Dermis lymphatic vessel endothelial cell (primary cell): ENCODE data around the gene SLC15A3. TPM values are rescaled to one million over a fixed set of nuclear protein-coding genes. Genes with fewer than 3 reads are reported as not detected.

ENCODE experiments used
- total RNA-seq: library from RNA; depleted of rRNA; stranded (reverse); fragments of >200 nt; gene quantifications from 2 replicates; pipeline ENCODE4 v1.2.1, GENCODE V29; 2014

SLC15A3 gene
- 5.1 and 10.3 TPM in 2 replicates for total RNA-seq

DNA sequence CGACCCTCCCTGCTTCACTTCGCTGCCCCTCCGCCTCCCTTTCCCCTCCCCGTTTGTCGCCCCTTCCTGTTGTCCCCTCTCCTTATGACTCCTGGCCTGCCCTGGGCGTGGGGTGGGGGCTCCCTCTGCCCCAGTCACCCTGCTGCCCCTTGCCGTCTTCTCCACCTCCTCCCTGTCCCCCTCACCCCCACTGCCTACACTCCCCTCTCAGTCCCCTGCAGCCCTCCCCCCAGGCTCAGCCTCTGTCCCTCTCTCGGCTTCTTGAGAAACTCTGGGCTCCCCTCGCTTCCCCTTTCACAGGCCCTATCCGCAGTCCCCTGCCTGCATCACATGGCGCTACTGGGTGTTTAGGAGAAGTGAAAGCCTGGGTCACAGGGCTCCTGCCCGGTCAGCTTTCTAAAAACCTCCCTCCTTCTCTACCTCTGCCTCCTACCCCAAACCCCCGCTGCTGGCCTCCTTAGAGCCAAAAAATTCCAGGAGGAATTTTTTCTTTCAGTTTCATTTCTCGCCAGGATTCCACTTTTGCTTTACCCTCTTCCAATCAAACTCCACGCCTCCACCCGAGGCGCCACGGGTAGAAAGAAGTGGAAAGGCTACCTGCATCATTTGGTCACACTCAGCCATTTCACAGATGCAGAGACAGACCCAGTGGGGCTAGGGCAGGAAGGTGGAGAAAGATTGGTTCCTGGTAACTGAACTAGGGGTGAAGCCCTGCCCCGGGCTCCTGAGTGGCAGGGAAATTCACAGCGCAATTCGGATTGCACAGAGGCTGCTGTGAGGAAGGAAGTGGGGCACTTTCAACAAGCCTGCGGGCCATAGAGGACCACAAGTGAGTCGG is at the start of gene SLC15A3:
Gene SLC15A3 (minus strand): TSS at position 273 of the 838 bp plus-strand sequence. CDS start 625 bp downstream, outside the sequence.

DNA sequence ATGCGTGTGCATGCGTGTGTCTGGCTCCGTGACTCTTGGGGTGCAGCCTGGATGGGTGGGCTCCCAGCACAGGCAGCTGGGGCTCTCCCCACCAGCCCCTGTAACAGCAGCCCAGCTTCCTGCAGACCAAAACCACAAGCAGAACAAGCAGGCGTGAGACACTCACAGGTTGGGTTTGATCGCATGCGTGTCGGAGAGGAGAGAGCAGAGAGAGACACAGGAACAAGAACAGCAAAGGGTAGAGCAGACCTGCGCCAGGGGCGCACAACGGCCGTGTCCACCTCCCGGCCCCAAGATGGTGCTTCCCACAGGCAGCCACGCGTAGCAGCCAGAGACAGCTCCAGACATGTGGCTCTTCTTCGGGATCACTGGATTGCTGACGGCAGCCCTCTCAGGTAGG is 19.5 kb upstream of the SLC15A3 start, which contains the start of gene CD6:
Gene CD6 (plus strand): TSS at position 161 of the 400 bp plus-strand sequence. CDS start 186 bp downstream, at position 347.

DNA sequence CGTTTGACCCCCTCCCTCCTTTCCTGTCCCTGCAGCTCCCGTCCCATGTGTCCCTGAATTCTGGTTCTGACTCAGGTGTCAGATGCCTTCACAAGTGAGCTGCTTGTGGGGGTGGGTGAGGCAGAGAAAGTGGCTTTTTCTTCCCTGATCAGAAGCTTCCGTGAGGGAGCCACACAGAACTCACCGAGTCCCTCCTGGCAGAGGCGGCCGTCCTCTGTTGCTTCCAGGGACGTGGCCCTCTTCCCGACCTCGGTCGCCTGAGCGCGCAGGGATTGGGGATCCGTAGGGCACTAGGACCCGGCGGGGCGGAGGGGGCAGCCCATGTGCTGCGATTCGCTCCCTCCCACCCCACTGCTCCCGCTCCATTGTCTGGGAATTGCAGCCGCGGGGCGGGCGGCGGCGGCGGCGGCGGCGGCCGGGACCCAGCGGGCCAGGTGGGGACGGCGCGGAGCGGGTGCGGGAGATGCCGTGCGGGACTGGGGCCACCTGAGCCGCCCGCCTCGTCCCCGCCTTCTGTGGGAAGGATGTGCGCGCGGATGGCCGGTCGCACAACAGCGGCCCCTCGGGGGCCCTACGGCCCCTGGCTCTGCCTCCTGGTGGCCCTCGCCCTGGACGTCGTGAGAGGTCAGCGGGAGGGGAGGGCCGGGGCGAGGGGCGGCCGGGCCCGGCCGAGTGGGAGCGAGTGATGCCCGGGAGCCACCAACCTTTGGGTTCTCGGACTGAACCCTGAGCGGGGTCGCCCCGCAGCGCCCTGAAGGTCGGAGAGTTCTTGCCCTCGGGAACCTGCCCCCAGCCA is 27.7 kb downstream of the SLC15A3 start, which contains the start of gene TMEM132A:
Gene TMEM132A (plus strand): TSS at position 351 of the 796 bp plus-strand sequence. CDS start 174 bp downstream, at position 525.

DNA sequence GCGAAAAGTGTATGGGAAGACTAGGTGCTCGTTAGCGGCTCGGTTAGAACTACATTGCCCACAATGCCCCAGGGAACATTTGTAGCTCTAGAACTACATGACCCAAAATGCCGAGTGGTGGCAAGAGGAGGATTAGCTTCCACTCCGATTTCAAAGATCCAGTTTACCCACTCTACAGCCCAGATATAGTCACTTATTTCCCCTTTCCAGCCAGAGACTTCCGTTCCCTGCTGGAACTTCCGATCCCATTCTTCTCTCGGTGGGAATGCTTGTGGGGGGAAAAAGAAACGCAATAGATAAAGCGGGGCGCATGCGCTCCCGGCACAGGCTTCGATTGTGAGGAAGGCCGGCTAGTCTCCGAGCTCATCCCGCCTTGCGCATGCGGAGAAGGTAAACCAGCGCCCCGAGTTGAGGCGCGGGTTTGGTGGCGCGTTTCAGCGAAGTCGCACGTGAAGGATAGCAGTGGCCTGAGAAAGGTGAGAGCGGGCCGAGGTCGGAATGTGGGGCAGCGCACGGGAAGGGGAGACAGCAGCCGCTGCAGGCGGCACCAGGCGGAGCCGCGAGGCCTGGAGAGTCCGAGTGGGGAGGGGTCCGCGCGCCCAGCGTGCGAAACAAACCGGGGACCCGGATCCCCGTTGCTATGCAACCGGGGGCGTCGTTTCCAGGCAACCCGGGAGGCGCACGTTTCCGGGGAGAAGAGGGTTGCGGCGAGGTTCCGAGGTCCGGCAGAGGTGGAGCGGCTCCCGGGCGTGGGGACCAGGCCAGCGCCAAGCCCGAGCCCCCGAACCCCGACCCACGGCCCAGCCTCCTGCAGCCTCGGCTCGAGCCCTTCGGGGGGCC is 38.0 kb downstream of the SLC15A3 start, which contains the start of gene TMEM109:
Gene TMEM109 (plus strand): TSS at position 366 of the 840 bp plus-strand sequence. CDS start 5,536 bp downstream, outside the sequence.

DNA sequence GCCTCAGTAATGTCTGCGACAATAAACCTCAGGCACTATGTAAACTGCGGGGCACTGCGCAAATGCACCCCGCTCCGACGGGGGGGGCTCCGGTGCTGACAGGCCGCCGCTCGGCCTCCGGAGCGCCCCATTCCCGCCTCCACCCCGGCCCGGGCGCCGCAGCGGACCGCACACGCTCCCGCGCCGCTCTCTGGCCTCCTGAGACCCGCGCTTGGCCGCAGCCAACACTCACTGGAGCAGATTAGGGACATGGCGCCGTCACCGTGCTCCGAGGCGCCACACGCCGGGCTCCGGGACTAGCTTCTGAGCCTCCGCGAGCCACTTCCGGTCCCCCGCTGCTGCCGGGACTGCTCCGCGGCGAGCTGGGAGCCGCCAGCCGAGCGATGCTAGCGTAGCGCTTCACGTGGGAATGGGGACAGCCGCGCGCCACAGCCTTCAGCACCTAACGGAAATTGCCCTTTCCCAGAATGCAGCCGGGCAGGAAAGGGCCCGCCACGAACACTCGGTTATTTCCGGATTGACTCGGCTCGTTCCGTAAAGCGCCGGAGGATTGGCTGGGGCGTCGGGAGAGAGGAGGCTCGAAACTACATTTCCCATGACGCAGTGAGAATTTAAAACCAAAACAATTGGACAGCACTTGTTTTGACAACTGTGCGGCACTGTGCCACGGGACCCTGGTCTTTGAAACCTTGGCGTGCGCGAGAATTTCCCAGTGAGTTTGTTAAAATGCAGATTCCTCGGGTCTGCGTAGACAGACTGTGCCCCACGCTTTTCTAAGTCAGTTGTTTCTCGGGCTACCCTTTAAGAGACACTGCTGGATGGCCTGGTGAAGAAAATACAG is 45.6 kb downstream of the SLC15A3 start, which contains the start of gene PRPF19:
Gene PRPF19 (minus strand): TSS at position 454 of the 841 bp plus-strand sequence. CDS start 203 bp downstream, at position 251.

Other genes starting within 250 kb of the SLC15A3 start
- not detected in 2 replicates for gene MS4A18, start 227.5 kb downstream of the SLC15A3 start, total RNA-seq
- 0.09 TPM in 1 of 2 replicates, not detected in the other for gene MS4A15, start 195.3 kb downstream of the SLC15A3 start, total RNA-seq
- gene MS4A10, start 166.8 kb downstream of the SLC15A3 start, total RNA-seq: not detected in 2 replicates
- 6.4 and 13.7 TPM in 2 replicates for gene CCDC86, start 110.1 kb downstream of the SLC15A3 start, total RNA-seq
- under 0.01 TPM in 1 of 2 replicates, not detected in the other for gene PTGDR2, start 96.2 kb downstream of the SLC15A3 start, total RNA-seq
- gene ZP1, start 84.6 kb downstream of the SLC15A3 start, total RNA-seq: not detected in 2 replicates
- gene PRPF19, start 45.6 kb downstream of the SLC15A3 start, total RNA-seq: 49.7 and 61.8 TPM in 2 replicates
- 78.5 and 86.1 TPM in 2 replicates for gene TMEM109, start 38.0 kb downstream of the SLC15A3 start, total RNA-seq
- gene TMEM132A, start 27.7 kb downstream of the SLC15A3 start, total RNA-seq: 61.3 and 76.5 TPM in 2 replicates
- not detected in 2 replicates for gene CD6, start 19.5 kb upstream of the SLC15A3 start, total RNA-seq
- not detected in 2 replicates for gene CD5, start 150.3 kb upstream of the SLC15A3 start, total RNA-seq
- 5.7 and 7.0 TPM in 2 replicates for gene VPS37C, start 209.2 kb upstream of the SLC15A3 start, total RNA-seq